Left ventricle myocardium inferior (tissue), 1 donor: Measurements from ENCODE around the gene EBPL. TPM values are rescaled to one million over a fixed set of nuclear protein-coding genes. Genes with fewer than 3 reads are reported as not detected.
A peak's percentile ranks its signal among the peaks of the same experiment; 100 is the strongest.

Source experiments
- DNase-seq: peaks from one replicate; pipeline ENCODE4 v3.0.0-alpha.2; 2020
- H3K27ac ChIP-seq: fragments of 200-600 bp; replicated peaks from 2 replicates; pipeline ENCODE4 v1.8.0; 2021
- H3K27me3 ChIP-seq: fragments of 200-600 bp; 2 replicates; pipeline ENCODE4 v1.8.0; 2021; ENCODE audit warnings: low read depth
- H3K36me3 ChIP-seq: fragments of 200-600 bp; 2 replicates; pipeline ENCODE4 v1.8.0; 2021
- H3K4me1 ChIP-seq: fragments of 200-600 bp; 2 replicates; pipeline ENCODE4 v1.8.0; 2021
- H3K4me3 ChIP-seq: fragments of 200-600 bp; 2 replicates; pipeline ENCODE4 v1.8.0; 2021; ENCODE audit warnings: mild to moderate bottlenecking, moderate library complexity
- H3K9me3 ChIP-seq: fragments of 200-600 bp; replicated peaks from 2 replicates; pipeline ENCODE4 v1.8.0; 2021
- intact Hi-C: fragments of 100-400 bp; cut with micrococcal nuclease; formaldehyde crosslinking; loops from one replicate; pipeline ENCODE4 v1.11.0; 2022
- total RNA-seq: library from RNA; stranded (reverse); fragmentation: NEBNext Ultra II Directional; extraction: Animal tissue kit (Norgen Biotek cat#: 25700); gene quantifications from one replicate; pipeline ENCODE4 v1.2.1, GENCODE V29; 2021
- TF ChIP-seq, protein P1 (sequence below): fragments of 200-600 bp; IDR thresholded peaks from 2 replicates; pipeline ENCODE4 v1.8.0; 2021; ENCODE audit warnings: antibody characterized with exemption, mild to moderate bottlenecking, borderline replicate concordance
- donor health status: DM: no; HTN: yes; CAD: no; lungs with severe emphysema.

Gene EBPL
- total RNA-seq, 1 donor from 2014 or later = 6.0 TPM

DNA sequence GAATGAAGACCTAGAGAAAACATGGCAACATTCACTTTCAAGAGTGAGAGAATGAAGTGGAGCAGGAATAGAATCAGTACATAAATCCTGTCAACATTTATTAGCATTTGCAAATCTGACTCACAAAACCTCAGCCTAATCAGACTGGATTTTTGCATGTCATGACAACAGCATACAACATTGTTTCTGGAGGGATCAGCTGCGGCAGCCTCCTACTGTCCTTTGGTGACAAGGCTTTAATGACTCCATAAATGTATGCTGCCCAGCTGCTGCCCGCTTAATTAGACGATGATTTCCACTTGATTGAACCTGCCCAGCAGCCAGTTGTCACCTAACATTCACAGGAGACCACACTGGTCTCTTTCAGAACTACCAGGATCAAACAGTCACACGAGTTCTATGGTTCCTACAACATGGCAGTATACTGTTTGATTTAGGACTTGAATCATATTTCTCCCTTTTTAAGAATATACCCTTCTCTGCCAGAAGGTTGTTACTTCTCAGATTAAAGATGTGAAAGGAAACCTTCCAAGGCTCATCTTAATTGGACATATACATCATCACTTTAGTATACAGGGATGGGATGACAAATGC, 9.3 kb downstream of the EBPL start:
- Histone ChIP-seq H3K27me3 (no peaks in the 10 kb centered on the region), H3K9me3 (no peaks in the 10 kb centered on the region), H3K27ac (no peak overlapping the region), H3K4me3 (no peak overlapping the region), H3K36me3 (peaks cover 4% of the 10 kb centered on the region), H3K4me1 (no peaks in the 10 kb centered on the region)
- TF ChIP-seq, protein P1, sequence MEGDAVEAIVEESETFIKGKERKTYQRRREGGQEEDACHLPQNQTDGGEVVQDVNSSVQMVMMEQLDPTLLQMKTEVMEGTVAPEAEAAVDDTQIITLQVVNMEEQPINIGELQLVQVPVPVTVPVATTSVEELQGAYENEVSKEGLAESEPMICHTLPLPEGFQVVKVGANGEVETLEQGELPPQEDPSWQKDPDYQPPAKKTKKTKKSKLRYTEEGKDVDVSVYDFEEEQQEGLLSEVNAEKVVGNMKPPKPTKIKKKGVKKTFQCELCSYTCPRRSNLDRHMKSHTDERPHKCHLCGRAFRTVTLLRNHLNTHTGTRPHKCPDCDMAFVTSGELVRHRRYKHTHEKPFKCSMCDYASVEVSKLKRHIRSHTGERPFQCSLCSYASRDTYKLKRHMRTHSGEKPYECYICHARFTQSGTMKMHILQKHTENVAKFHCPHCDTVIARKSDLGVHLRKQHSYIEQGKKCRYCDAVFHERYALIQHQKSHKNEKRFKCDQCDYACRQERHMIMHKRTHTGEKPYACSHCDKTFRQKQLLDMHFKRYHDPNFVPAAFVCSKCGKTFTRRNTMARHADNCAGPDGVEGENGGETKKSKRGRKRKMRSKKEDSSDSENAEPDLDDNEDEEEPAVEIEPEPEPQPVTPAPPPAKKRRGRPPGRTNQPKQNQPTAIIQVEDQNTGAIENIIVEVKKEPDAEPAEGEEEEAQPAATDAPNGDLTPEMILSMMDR = no peak
- intact Hi-C loops = no loop called here
- no peak for DNase-seq

DNA sequence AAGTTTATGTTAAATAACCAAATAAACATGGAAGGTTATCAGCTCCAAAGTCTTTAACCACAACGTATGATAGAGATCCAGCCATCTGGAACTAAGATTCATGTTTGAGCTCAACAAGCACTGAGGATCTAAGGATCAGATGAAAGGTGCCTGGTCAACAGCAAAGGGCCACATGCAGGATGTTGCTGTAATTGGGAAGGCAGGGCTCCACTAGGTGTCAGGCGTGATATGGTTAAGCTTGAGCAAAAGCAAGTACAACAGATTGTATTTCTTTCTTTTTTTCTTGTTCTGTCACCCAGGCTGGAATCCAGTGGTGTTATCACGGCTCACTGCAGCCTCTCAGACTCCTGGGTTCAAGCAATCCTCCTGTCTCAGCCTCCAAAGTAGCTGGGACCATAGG, 12.0 kb downstream of the EBPL start:
- Histone ChIP-seq H3K27me3 (no peaks in the 10 kb centered on the region), H3K4me1 (no peaks in the 10 kb centered on the region), H3K36me3 (peaks cover 4% of the 10 kb centered on the region), H3K4me3 (no peak overlapping the region), H3K27ac (no peak overlapping the region), H3K9me3 (no peaks in the 10 kb centered on the region)
- DNase-seq = no peak
- intact Hi-C loops = no loop called here
- TF ChIP-seq, protein P1 = peak; percentile 8

DNA sequence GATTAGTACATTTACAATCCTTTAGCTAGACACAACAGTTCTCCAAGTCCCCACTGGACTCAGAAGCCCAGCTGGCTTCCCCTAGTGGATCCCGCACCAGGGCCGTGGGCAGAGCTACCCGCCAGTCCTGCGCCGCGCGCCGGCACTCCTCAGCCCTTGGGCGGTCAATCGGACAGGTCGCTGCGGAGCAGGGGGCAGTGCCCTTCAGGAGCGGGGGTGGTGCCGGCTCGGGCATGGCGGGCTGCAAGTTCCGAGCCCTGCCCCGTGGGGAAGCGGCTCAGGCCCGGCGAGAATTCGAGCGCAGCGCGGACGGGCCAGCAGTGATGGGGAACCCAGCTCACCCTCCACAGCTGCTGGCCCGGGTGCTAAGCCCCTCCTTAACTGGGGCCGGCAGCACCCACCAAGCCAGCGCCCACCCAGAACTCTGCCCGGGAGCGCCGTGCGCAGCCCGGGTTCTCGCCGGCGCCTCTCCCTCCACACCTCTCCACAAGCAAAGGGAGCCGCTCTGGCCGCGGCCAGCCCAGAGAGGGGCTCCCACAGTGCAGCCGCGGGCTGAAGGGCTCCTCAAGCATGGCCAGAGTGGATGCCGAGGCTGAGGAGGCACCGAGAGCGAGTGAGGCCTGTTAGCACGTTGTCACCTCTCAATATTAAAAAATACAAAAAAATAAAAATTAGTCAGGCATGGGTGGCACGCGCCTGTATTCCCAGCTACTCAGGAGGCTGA, 12.9 kb downstream of the EBPL start:
- DNase-seq = no peak
- Histone ChIP-seq H3K36me3 (peaks cover 4% of the 10 kb centered on the region), H3K9me3 (no peaks in the 10 kb centered on the region), H3K4me3 (no peak overlapping the region), H3K27me3 (no peaks in the 10 kb centered on the region), H3K4me1 (no peaks in the 10 kb centered on the region), H3K27ac (no peak overlapping the region)
- intact Hi-C loops = no loop called here
- TF ChIP-seq, protein P1 = no peak

DNA sequence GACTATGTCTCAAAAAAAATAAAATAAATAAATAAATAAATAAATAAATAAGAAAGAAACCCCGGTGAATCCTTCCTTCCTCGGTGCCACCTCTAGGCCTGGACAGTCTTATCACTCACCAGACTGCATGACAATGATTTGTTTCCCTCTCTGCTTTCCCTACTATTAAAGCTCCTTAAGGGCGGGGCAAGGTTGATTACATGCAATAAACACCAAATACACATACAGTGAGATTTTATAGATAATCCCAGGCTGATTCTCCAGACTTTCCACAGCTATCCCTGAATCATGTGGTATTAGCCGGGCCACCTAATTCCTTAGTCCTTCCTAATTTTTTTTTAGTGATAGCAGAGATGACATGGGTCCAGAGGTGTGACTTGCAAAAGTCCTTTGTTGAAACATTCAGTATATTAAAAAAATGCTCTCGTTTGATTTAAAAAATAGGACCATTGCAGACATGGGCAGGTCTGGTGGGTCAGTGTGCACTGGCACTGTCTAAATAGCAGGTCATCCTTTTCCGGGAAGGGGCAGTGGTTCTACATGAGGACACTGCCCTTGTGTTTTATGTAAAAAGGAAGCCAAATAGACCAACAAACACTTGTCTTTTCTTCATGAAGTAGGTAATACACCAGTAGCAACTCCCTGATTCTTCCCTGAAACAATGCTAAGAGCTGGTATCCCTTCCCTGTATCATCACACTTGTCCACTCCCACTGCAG, 14.5 kb downstream of the EBPL start:
- no peak overlapping the region for H3K27ac ChIP-seq
- H3K4me1 ChIP-seq = no peaks in the 10 kb centered on the region
- no peak for DNase-seq
- peaks cover 4% of the 10 kb centered on the region for H3K36me3 ChIP-seq
- H3K9me3 ChIP-seq = no peaks in the 10 kb centered on the region
- TF ChIP-seq, protein P1 = no peak
- no peaks in the 10 kb centered on the region for H3K27me3 ChIP-seq
- no peak overlapping the region for H3K4me3 ChIP-seq
- intact Hi-C loops = no loop called here

DNA sequence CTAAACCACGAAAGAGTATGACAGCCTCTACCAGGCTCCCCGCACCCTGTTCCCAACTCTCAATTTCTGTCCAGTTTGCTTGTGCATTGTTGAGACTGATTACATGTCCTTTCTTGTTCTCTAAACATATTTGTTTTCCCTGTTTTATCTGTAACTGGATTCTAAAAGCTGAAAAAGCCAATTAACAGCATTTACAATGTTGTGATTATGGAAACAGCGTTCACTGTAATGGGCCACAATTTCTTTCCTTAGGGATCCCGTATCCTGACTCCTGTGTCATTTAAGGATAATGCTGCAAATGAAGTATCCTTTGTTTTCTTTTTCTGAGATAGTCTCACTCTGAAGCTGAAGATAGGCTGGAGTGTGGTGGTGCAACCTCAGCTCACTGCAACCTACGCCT, 20.5 kb downstream of the EBPL start:
- no peak overlapping the region for H3K27ac ChIP-seq
- TF ChIP-seq, protein P1 = no peak
- peaks cover 6% of the 10 kb centered on the region for H3K4me1 ChIP-seq
- peaks cover 7% of the 10 kb centered on the region for H3K36me3 ChIP-seq
- H3K27me3 ChIP-seq = no peaks in the 10 kb centered on the region
- H3K9me3 ChIP-seq = no peaks in the 10 kb centered on the region
- H3K4me3 ChIP-seq = no peak overlapping the region
- intact Hi-C loops = loop anchor here (5.0 kb wide), 1 partner anchor 171 kb away; no protein-coding TSS in a partner anchor
- no peak for DNase-seq
